ENCODE measurements around the gene RASAL1.

Gene RASAL1

DNA sequence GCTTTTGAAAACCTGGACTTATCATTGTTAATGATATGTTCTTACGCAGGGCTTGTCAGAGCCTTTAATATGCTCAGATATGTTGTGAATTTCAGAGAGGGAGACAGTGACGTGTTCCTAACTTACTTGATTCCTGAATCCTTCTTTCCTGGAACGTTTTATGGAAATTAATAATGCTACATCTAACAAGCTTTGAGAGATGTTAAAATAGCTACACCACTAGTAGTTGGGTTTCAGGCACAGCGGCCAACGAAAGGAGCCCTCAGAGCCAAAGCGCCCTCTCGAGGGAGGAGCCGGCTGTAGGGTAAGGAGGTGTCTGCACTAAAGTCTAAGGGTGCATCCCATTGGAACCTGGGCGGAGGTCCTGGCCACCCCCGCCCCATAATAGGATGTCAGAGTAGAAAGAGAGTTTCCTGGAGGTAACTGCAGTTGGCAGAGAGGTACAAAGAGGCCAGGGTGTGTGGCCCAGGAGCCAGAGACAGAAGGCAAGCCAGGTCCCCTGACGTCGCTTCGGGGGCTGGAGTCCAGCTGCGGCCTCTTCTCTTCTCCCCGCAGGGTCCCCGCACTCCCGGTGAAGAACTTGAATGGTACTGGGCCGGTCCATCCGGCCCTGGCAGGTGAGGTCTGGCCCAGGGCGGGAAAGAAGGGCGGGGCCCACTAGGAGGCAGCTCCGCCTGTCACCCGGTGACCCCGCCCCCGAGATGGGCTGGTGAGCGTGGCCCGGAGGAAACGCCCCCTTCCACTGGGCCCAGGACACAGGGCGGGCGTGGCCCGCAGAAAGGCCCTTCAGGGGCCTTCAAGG lies 42.8 kb downstream of the RASAL1 start:
- TF ChIP-seq POLR2AphosphoS5 (IDR thresholded peaks at IDR 0.05; ENCODE audit: low read depth, low read length) = no peak
- no peak for TF ChIP-seq SIN3A (IDR thresholded peaks at IDR 0.05; ENCODE audit: borderline replicate concordance, insufficient read depth, low read length)
- no peak for TF ChIP-seq TAF1 (IDR thresholded peaks at IDR 0.05; ENCODE audit: borderline replicate concordance, insufficient read depth, low read length)
- TF ChIP-seq, protein P1, sequence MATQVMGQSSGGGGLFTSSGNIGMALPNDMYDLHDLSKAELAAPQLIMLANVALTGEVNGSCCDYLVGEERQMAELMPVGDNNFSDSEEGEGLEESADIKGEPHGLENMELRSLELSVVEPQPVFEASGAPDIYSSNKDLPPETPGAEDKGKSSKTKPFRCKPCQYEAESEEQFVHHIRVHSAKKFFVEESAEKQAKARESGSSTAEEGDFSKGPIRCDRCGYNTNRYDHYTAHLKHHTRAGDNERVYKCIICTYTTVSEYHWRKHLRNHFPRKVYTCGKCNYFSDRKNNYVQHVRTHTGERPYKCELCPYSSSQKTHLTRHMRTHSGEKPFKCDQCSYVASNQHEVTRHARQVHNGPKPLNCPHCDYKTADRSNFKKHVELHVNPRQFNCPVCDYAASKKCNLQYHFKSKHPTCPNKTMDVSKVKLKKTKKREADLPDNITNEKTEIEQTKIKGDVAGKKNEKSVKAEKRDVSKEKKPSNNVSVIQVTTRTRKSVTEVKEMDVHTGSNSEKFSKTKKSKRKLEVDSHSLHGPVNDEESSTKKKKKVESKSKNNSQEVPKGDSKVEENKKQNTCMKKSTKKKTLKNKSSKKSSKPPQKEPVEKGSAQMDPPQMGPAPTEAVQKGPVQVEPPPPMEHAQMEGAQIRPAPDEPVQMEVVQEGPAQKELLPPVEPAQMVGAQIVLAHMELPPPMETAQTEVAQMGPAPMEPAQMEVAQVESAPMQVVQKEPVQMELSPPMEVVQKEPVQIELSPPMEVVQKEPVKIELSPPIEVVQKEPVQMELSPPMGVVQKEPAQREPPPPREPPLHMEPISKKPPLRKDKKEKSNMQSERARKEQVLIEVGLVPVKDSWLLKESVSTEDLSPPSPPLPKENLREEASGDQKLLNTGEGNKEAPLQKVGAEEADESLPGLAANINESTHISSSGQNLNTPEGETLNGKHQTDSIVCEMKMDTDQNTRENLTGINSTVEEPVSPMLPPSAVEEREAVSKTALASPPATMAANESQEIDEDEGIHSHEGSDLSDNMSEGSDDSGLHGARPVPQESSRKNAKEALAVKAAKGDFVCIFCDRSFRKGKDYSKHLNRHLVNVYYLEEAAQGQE (IDR thresholded peaks at IDR 0.05; ENCODE audit: insufficient read depth in 1 of 2, low read depth in 2 of 2, low read length in 2 of 2) = no peak
- no peak for TF ChIP-seq FOXP2 (optimal IDR thresholded peaks at IDR 0.05; ENCODE audit: borderline replicate concordance, extremely low read depth, extremely low read length, insufficient read depth)

DNA sequence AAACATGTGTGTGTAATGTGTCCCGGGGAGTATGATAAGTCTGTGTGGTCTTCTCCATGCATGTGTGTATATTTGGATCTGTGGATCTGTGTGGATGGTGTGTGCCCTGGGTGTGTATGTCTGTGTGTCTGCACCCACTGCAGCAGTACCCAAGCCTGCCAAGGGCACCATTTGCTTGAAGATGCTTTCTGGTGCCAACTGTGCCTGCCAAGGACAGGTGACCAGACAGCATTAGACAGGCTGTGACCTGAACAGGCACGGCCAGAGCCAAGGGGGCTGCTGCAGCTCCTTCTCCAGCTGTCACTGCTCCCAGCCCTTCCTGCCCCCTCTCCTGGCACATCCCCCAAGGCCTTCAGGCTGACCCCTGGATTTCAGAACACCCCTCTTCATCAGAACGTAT lies 44.1 kb downstream of the RASAL1 start:
- no peak for TF ChIP-seq POLR2AphosphoS5 (IDR thresholded peaks at IDR 0.05; ENCODE audit: low read depth, low read length)
- TF ChIP-seq, protein P1 (IDR thresholded peaks at IDR 0.05; ENCODE audit: insufficient read depth in 1 of 2, low read depth in 2 of 2, low read length in 2 of 2) = no peak

DNA sequence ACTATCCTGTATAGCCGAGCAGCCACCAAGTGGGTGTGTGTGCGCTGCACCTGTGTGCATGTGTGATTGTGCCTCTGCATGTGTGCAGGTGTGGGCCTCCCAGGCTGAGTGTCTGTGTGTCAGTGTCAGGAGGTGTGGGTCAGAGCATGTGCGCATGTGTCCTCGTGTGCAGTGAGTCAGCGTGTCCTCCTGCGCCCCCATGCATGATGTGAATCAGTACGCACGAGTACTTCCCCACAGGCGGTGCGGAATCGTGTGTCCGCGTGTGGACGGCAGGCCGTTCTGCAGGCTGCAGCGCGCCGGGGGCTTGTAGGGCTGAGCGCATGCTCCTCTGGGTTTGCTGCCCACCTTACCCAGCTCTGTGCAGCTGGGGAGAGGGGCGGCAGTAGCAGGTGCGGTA lies 44.8 kb downstream of the RASAL1 start:
- TF ChIP-seq SIN3A (IDR thresholded peaks at IDR 0.05; ENCODE audit: borderline replicate concordance, insufficient read depth, low read length) (no peak), POLR2AphosphoS5 (IDR thresholded peaks at IDR 0.05; ENCODE audit: low read depth, low read length) (no peak), FOXP2 (optimal IDR thresholded peaks at IDR 0.05; ENCODE audit: borderline replicate concordance, extremely low read depth, extremely low read length, insufficient read depth) (no peak), TAF1 (IDR thresholded peaks at IDR 0.05; ENCODE audit: borderline replicate concordance, insufficient read depth, low read length) (no peak)
- TF ChIP-seq, protein P1 (IDR thresholded peaks at IDR 0.05; ENCODE audit: insufficient read depth in 1 of 2, low read depth in 2 of 2, low read length in 2 of 2) = no peak

DNA sequence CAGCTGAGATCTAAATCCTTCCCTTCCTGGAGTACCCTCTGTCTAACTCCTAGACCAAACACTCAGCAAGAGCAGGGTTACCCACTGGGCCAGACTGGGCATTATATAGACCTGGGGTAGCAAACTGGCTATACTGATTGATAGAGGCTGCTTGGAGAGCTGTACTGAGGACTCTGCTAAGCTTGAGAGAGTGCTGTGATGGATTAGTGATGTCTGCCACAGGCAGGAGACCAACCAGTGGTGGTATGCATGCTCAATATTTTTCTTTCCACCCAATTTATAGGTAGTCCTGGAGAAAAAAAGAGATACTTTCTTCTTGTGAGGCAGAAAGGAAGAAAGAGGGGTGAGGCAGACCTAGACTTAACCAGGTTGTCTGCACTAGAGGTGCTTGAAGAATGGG lies 45.7 kb downstream of the RASAL1 start:
- no peak for TF ChIP-seq TAF1 (IDR thresholded peaks at IDR 0.05; ENCODE audit: borderline replicate concordance, insufficient read depth, low read length)
- TF ChIP-seq, protein P1 (IDR thresholded peaks at IDR 0.05; ENCODE audit: insufficient read depth in 1 of 2, low read depth in 2 of 2, low read length in 2 of 2) = no peak
- TF ChIP-seq FOXP2 (optimal IDR thresholded peaks at IDR 0.05; ENCODE audit: borderline replicate concordance, extremely low read depth, extremely low read length, insufficient read depth) = no peak
- TF ChIP-seq SIN3A (IDR thresholded peaks at IDR 0.05; ENCODE audit: borderline replicate concordance, insufficient read depth, low read length) = no peak
- TF ChIP-seq POLR2AphosphoS5 (IDR thresholded peaks at IDR 0.05; ENCODE audit: low read depth, low read length) = no peak

Data from PFSK-1 (cell line).